GM19193 (cell line): ENCODE data around the gene MYO1B.

Experiments
- POLR2A ChIP-seq: IDR thresholded peaks from 4 replicates; pipeline ENCODE4 v1.6.1; 2011; ENCODE audit not compliant: insufficient read depth, insufficient read length; ENCODE audit errors: extremely low read depth

The MYO1B gene

GRCh38 chr2:191389288-191389687 is 144.1 kb downstream of the MYO1B start:
- TF ChIP-seq POLR2A, result no peak

GRCh38 chr2:191391171-191391570 is 146.0 kb downstream of the MYO1B start:
- TF ChIP-seq POLR2A, result no peak

- TF ChIP-seq POLR2A, result no peak
Measured at GRCh38 chr2:191394043-191394442, 148.8 kb downstream of the MYO1B start.

GRCh38 chr2:191396794-191397193 is 151.6 kb downstream of the MYO1B start:
- no peak for TF ChIP-seq POLR2A

- TF ChIP-seq POLR2A, result no peak
Measured at GRCh38 chr2:191399601-191400000, 154.4 kb downstream of the MYO1B start.

- no peak for TF ChIP-seq POLR2A
Measured at GRCh38 chr2:191401287-191401686, 156.1 kb downstream of the MYO1B start.

- TF ChIP-seq POLR2A, result no peak
Measured at GRCh38 chr2:191402966-191403565, 157.9 kb downstream of the MYO1B start.

GRCh38 chr2:191404568-191404991 is 159.4 kb downstream of the MYO1B start:
- TF ChIP-seq POLR2A, result no peak

- no peak for TF ChIP-seq POLR2A
Measured at GRCh38 chr2:191405546-191405945, 160.3 kb downstream of the MYO1B start.

GRCh38 chr2:191410646-191411436 is 165.6 kb downstream of the MYO1B start:
- no peak for TF ChIP-seq POLR2A

- no peak for TF ChIP-seq POLR2A
Measured at GRCh38 chr2:191411472-191411871, 166.3 kb downstream of the MYO1B start.

GRCh38 chr2:191412353-191412752 is 167.1 kb downstream of the MYO1B start:
- no peak for TF ChIP-seq POLR2A

- no peak for TF ChIP-seq POLR2A
Measured at GRCh38 chr2:191415101-191415500, 169.9 kb downstream of the MYO1B start.

GRCh38 chr2:191415858-191416257 is 170.7 kb downstream of the MYO1B start:
- no peak for TF ChIP-seq POLR2A

GRCh38 chr2:191417746-191418145 is 172.5 kb downstream of the MYO1B start:
- no peak for TF ChIP-seq POLR2A

GRCh38 chr2:191421950-191422349 is 176.7 kb downstream of the MYO1B start:
- TF ChIP-seq POLR2A, result no peak

GRCh38 chr2:191427031-191427430 is 181.8 kb downstream of the MYO1B start:
- no peak for TF ChIP-seq POLR2A

GRCh38 chr2:191428141-191428540 is 182.9 kb downstream of the MYO1B start:
- TF ChIP-seq POLR2A, result no peak
